ENCODE data around the gene TUFT1. TPM values are rescaled to one million over a fixed set of nuclear protein-coding genes. Genes with fewer than 3 reads are reported as not detected.
A peak's percentile ranks its signal among the peaks of the same experiment; 100 is the strongest.

TUFT1 gene
- total and polyA plus RNA-seq, 9 of the 15 experiments (the other 6 are each of a cell fraction or from before 2014, with no cell fraction given), result 0.54 to 2.0 (median 1.7) TPM

- TF ChIP-seq CHD2 (IDR thresholded peaks at IDR 0.05; ENCODE audit: low read depth, low read length), result no peak
- TF ChIP-seq ZNF444 (CRISPR knock-in tag; IDR thresholded peaks at IDR 0.05), result no peak
- no peak for TF ChIP-seq MXI1 (IDR thresholded peaks at IDR 0.05; ENCODE audit: low read depth, low read length)
- TF ChIP-seq NCOR1 (IDR thresholded peaks at IDR 0.05), result peak; percentile 56; the same call in 1 of the 2 replicates
- TF ChIP-seq CBFA2T3 (IDR thresholded peaks at IDR 0.05), result peak; percentile 78
- no peak for TF ChIP-seq TGIF2 (CRISPR knock-in tag; IDR thresholded peaks at IDR 0.05)
- no peak for TF ChIP-seq MXD1 (CRISPR knock-in tag; IDR thresholded peaks at IDR 0.05; ENCODE audit: borderline replicate concordance, poor library complexity, severe bottlenecking)
- TF ChIP-seq RCOR1 (IDR thresholded peaks at IDR 0.05; ENCODE audit: borderline replicate concordance in 1 of 2, low read depth in 2 of 2, low read length in 2 of 2), result peak in 1 of 2 experiments; percentile 43; a peak in 2 of 4 replicates
- TF ChIP-seq ARID1B (IDR thresholded peaks at IDR 0.05), result peak; percentile 77
- TF ChIP-seq SPI1 (IDR thresholded peaks at IDR 0.05; ENCODE audit: borderline replicate concordance, low read depth, low read length), result no peak
- TF ChIP-seq POLR3G (IDR thresholded peaks at IDR 0.05; ENCODE audit: extremely low read depth, insufficient read length, insufficient replicate concordance), result no peak
- TF ChIP-seq LEF1 (IDR thresholded peaks at IDR 0.05), result peak; percentile 41; the same call in 1 of the 2 replicates
- TF ChIP-seq NUFIP1 (IDR thresholded peaks at IDR 0.05; ENCODE audit: partially characterized antibody), result no peak
- TF ChIP-seq RBBP5 (IDR thresholded peaks at IDR 0.05; ENCODE audit: borderline replicate concordance, insufficient read depth, low read length, poor library complexity, severe bottlenecking), result no peak
- no peak for TF ChIP-seq POLR2AphosphoS2 (IDR thresholded peaks at IDR 0.05; ENCODE audit: low read length)
- TF ChIP-seq HES1 (IDR thresholded peaks at IDR 0.05; ENCODE audit: low read depth), result peak; percentile 66
- no peak for TF ChIP-seq EWSR1 (IDR thresholded peaks at IDR 0.05; ENCODE audit: borderline replicate concordance, low read depth, partially characterized antibody)
- no peak for TF ChIP-seq MBD1 (CRISPR knock-in tag; IDR thresholded peaks at IDR 0.05)
- TF ChIP-seq PYGO2 (tag; IDR thresholded peaks at IDR 0.05), result no peak
- no peak for TF ChIP-seq CTCFL (IDR thresholded peaks at IDR 0.05; ENCODE audit: borderline replicate concordance, insufficient read depth, low read depth, low read length, poor library complexity, severe bottlenecking)
- TF ChIP-seq HDAC2 (IDR thresholded peaks at IDR 0.05), result no peak
- TF ChIP-seq RBM15 (IDR thresholded peaks at IDR 0.05; ENCODE audit: insufficient read depth, low read length), result no peak
- 0 out of 2 replicates have a peak, but pooled peaks have one; percentile 39 for TF ChIP-seq SMAD4 (CRISPR knock-in tag; conservative IDR thresholded peaks at IDR 0.05)
- peak; percentile 72 for TF ChIP-seq TAL1 (IDR thresholded peaks at IDR 0.05)
- TF ChIP-seq RAD21 (CRISPR knock-in tag; conservative IDR thresholded peaks at IDR 0.05 in 1 of 2, IDR thresholded peaks at IDR 0.05 in 1 of 2), result no peak
- no peak for TF ChIP-seq SLC30A9 (CRISPR knock-in tag; IDR thresholded peaks at IDR 0.05)
These were observed 48.0 kb upstream of the TUFT1 start (continued) for GRCh38 chr1:151492120-151492519.

All from K562 (cell line).